IPS DF 4.7 (cell line): Measurements from ENCODE around the gene TRIM45.

Source experiments
- DNase-seq: peaks from one replicate; pipeline ENCODE4 v3.0.0-alpha.2; 2013; ENCODE audit warnings: low spot score; ENCODE audit errors: extremely low read depth

The TRIM45 gene

DNA sequence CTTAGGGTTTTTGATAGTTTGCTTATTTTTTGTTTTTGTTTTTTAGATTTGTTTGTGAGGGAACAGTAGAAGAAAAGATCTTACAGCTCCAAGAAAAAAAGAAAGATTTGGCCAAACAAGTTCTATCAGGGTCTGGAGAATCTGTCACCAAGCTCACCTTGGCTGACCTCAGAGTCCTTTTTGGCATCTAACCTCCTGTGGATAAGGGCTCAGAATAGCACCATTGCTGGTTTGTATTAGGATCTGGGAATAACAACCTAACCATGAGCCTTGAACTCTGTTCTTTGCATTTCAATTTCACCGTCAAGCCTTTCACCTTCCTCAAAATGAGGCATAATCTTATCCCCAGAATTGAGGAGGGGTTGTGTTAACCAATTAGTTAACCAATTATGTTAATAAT is 20.2 kb downstream of the TRIM45 start:
- DNase-seq, result no peak

- DNase-seq, result no peak
These were observed 23.2 kb downstream of the TRIM45 start for GRCh38 chr1:117098287-117098890.

DNA sequence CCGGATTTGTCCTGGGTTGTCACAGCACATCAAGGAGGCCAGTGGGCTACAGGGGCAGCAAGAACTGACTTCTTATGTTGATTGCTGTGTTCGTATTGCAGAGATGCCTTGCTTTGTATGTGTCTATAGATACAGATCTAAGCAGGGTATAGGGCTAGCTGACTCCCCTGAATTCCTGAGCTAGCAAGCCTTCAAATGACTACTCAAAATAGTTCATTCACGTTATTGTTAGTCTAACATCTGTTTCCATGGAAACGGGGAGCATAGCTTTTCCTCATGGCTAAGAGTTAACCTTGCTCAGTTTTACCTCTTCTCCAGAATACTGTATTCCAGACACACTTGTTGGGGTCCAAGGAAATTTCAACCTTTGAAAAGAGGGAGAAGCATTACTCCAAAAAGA is 24.1 kb downstream of the TRIM45 start:
- DNase-seq, result no peak

DNA sequence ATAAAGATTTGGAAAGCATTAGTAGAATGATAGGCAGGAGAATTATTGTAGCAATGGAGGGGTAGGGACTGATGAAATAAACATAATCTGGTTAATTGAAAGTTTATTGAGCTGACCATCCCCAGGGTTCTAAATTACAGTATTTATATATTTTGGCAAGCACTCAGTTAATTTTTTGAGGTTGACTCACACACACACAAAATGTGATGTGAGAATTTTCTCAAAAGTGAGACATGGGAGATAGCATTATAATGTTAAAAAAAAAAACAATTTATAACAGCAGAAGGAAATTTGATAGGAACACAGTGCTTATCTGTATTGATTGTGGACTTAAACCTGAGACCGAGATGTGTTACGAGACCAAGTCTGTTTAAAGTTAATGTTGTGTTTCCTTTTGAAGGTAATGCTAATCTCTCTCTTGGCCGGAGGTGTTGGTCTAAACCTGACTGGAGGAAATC is 24.6 kb downstream of the TRIM45 start:
- no peak for DNase-seq

GRCh38 chr1:117094841-117095604 is 26.5 kb downstream of the TRIM45 start:
- no peak for DNase-seq

- DNase-seq, result no peak
These were observed 27.5 kb downstream of the TRIM45 start for GRCh38 chr1:117093870-117094621.

- no peak for DNase-seq
These were observed 28.4 kb downstream of the TRIM45 start for GRCh38 chr1:117093091-117093534.

DNA sequence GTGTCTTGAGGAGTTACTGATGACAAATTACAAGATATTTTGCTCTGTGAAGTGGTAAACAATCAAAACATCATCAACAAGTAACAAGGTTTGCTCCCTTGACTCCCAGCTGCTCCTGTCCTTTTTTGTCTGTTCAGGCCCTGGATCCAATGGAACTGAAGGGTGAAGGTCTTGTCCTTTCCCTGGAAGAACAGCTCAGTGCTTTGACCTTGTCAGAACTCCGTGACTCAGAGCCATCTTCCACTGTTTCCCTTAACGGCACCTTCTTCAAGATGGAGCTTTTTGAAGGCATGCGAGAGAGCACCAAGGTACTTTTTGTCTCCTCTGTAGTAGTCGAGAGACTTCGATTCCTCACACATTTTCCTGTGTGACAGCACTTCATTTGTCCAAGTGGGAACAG is 29.0 kb downstream of the TRIM45 start:
- DNase-seq, result no peak

DNA sequence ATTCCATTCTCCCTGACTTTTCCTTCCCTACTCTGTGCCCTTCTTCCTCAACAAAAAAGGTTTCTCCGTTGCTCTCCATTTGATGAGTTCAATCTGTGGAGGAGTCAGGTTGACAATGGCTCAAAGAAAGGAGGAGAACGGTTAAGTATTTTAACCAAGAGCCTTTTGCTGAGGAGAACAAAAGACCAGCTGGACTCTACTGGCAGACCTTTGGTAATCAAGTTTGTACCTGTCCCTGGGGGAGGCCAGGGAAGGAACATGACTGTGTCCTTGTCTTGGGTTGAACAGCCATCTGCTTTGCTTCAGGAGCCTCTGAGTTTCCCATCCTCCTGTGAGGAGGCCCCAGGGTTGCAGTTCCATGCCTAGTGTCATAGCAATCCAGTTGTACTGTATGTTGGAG is 31.6 kb downstream of the TRIM45 start:
- DNase-seq, result no peak

DNA sequence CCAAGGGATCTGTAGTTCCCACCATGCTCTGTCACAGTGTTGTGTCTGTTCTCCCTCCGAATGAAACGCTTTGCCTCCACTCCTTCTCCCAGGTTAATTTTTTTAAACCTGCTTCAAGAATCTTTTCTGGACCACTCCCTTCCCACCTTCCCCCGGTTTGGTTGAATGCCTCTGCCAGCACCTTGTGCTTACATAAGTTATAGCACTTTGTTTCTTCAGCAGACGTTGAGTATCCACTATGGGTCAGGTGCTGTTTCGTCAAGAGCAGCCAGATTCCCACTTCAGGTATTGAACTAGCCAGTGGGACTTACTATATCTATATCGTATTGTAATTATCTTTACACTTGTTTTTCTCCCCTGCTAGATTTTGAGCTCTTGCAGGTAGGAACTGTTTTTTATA is 33.9 kb downstream of the TRIM45 start:
- DNase-seq, result no peak

DNA sequence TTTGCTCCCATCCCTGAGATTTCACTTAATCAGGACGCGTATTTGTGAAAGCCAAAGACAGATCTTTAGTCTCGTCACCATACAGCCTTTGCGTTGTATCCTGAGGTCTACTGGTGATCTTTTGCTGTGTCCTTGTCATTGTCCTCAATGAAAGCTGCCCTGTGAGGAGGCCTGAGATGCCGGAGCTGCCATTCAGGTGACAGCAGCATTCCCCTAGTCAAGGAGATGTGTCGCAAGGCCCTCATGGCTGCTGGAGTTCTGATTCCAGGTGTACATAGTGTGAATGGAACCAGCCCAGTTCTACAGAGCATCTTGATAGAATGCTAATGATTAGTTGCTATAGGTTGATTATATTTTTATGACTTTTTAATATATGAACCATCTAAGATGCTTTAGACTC is 37.3 kb downstream of the TRIM45 start:
- DNase-seq, result no peak

- DNase-seq, result no peak
These were observed 41.8 kb downstream of the TRIM45 start for GRCh38 chr1:117079737-117080136.

GRCh38 chr1:117077267-117077666 is 44.3 kb downstream of the TRIM45 start:
- no peak for DNase-seq

DNA sequence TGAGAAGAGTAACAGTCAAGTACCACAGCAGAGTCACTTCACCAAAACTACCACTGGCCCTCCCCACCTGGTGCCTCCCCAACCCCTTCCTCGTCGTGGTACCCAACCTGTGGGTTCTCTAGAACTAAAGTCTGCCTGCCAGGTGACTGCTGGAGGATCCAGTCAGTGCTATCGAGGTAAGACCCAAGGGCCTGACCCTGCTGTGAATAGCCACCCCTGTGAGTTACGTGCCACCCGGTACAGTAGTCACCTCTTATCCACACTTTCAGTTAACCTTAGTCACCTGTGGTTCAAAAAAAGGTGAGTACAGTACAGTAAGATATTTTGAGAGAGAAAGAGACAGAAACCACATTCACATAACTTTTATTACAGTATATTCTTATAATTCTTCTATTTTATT is 44.9 kb downstream of the TRIM45 start:
- DNase-seq, result no peak

- DNase-seq, result no peak
These were observed 51.4 kb downstream of the TRIM45 start for GRCh38 chr1:117070124-117070523.

GRCh38 chr1:117069220-117069844 is 52.2 kb downstream of the TRIM45 start:
- DNase-seq, result no peak

- DNase-seq, result no peak
These were observed 53.0 kb downstream of the TRIM45 start for GRCh38 chr1:117068580-117068979.

GRCh38 chr1:117067533-117068370 is 53.8 kb downstream of the TRIM45 start:
- DNase-seq, result no peak

- no peak for DNase-seq
These were observed 55.2 kb downstream of the TRIM45 start for GRCh38 chr1:117066367-117066766.

DNA sequence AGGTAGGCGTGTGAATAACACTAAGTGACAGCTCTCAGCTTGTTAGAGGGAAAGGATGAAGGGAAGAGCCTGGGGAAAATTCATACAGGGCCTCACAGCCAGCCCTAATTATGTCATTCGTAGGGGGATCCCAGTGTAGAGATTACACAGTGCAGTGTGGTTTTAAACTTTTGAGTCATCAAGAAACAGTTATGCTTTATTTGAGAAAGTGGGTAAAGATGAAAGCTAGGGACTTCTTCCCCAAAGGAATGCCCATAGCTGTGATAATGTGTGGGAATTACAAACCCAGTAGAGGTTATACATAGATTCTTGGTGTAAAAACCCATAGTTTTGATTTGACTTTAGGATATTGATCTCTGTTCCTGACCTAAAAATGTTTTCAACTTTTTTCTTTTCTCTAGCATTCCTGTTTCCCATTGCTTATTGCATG is 59.5 kb downstream of the TRIM45 start:
- DNase-seq, result no peak
